BJ (cell line): ENCODE results near the gene FBXO46. TPM values are rescaled to one million over a fixed set of nuclear protein-coding genes. Genes with fewer than 3 reads are reported as not detected.
A peak's percentile ranks its signal among the peaks of the same experiment; 100 is the strongest.

Experiments
- CTCF ChIA-PET: fragments of 350-600 bp; formaldehyde crosslinking; extraction: SDS; loops from one replicate; lab custom pipeline; 2021; ENCODE audit warnings: antibody characterized with exemption, inconsistent platforms; lab: Yijun Ruan, JAX
- POLR2A ChIA-PET: fragments of 300-600 bp; sonication (Branson Sonifier 250); formaldehyde crosslinking; extraction: SDS; loops from one replicate; lab custom pipeline; 2021; ENCODE audit warnings: antibody characterized with exemption; lab: Charles Lee
- DNase-seq: peaks from one replicate; pipeline ENCODE4 v3.0.0-alpha.2; 2011; ENCODE audit warnings: low read depth
- H3K27me3 ChIP-seq: 2 replicates; pipeline ENCODE4 v1.6.0; 2011; ENCODE audit warnings: low read length; ENCODE audit not compliant: control insufficient read depth, insufficient read depth
- H3K36me3 ChIP-seq: 2 replicates; pipeline ENCODE4 v1.5.1; 2011; ENCODE audit warnings: low read length; ENCODE audit not compliant: control insufficient read depth, insufficient read depth
- H3K4me3 ChIP-seq: 2 replicates; pipeline ENCODE4 v1.5.1; 2011; ENCODE audit warnings: low read depth, mild to moderate bottlenecking, control low read depth, low read length
- CTCF ChIP-seq: IDR thresholded peaks from 2 replicates; pipeline ENCODE4 v1.5.1; 2011; ENCODE audit warnings: low read depth, mild to moderate bottlenecking, control low read depth, inconsistent platforms, low read length, moderate library complexity; ENCODE audit not compliant: insufficient read depth
- polyA plus RNA-seq: library from polyadenylated mRNA; depleted of rRNA; stranded (reverse); fragments of >200 nt; gene quantifications from 2 replicates; pipeline ENCODE4 v1.2.3, GENCODE V29; 2011

The FBXO46 gene
- polyA plus RNA-seq, 1 experiment = 2.3 TPM

GRCh38 chr19:45768655-45768983, 37.9 kb upstream of the FBXO46 start:
- Histone ChIP-seq H3K36me3 (peaks cover 24% of the 10 kb centered on the region), H3K4me3 (peak overlapping the region; percentile 92), H3K27me3 (no peaks in the 10 kb centered on the region)
- ChIA-PET POLR2A (interaction anchor here (1.3 to 1.6 kb wide), 3 partner anchors 14 to 52 kb away, joined by 5 to 14 read pairs (median 7); partner anchors contain the start of gene DMPK), CTCF (interaction anchor here (0.6 to 7.7 kb wide), 10 partner anchors 10 to 118 kb away, joined by 3 to 154 read pairs (median 5); partner anchors contain the start of genes QPCTL and RSPH6A)
- TF ChIP-seq CTCF = no peak
- no peak for DNase-seq

- POLR2A ChIA-PET = interaction anchor here (0.7 to 1.6 kb wide), 3 partner anchors 15 to 31 kb away, joined by 4 to 14 read pairs (median 7); partner anchors contain the start of gene DMPK
- CTCF ChIA-PET = interaction anchor here (1.0 to 7.7 kb wide), 11 partner anchors 11 to 117 kb away, joined by 3 to 154 read pairs (median 6); partner anchors contain the start of genes QPCTL and RSPH6A
- no peak for DNase-seq
- TF ChIP-seq CTCF = no peak
- H3K36me3 ChIP-seq = peaks cover 21% of the 10 kb centered on the region
- peak overlapping the region; percentile 92 for H3K4me3 ChIP-seq
- no peaks in the 10 kb centered on the region for H3K27me3 ChIP-seq
Measured at GRCh38 chr19:45767881-45768654, 37.4 kb upstream of the FBXO46 start.

- peak; percentile 43 for DNase-seq
- CTCF ChIA-PET = interaction anchor here (0.7 to 7.7 kb wide), 8 partner anchors 9 to 89 kb away, joined by 3 to 154 read pairs (median 6); partner anchors contain the start of gene QPCTL
- Histone ChIP-seq H3K36me3 (peaks cover 16% of the 10 kb centered on the region), H3K27me3 (no peaks in the 10 kb centered on the region), H3K4me3 (peak overlapping the region; percentile 92)
- POLR2A ChIA-PET = interaction anchor here (0.6 to 0.7 kb wide), 2 partner anchors 28 to 43 kb away, joined by 3 to 4 read pairs; no protein-coding TSS in a partner anchor
- no peak for TF ChIP-seq CTCF
Measured at GRCh38 chr19:45767410-45767880, 36.7 kb upstream of the FBXO46 start.

GRCh38 chr19:45766869-45767346, 36.2 kb upstream of the FBXO46 start:
- CTCF ChIA-PET = interaction anchor here (0.7 to 7.7 kb wide), 8 partner anchors 10 to 89 kb away, joined by 3 to 154 read pairs (median 6); partner anchors contain the start of gene QPCTL
- Histone ChIP-seq H3K4me3 (peak overlapping the region; percentile 92), H3K27me3 (no peaks in the 10 kb centered on the region), H3K36me3 (peaks cover 12% of the 10 kb centered on the region)
- no peak for DNase-seq
- POLR2A ChIA-PET = interaction anchor here (0.6 to 0.7 kb wide), 2 partner anchors 27 to 43 kb away, joined by 3 to 4 read pairs; no protein-coding TSS in a partner anchor
- no peak for TF ChIP-seq CTCF
